Thyroid gland (tissue), 4 donors: Measurements from ENCODE around the gene SDHB.

Experiments used
- CTCF ChIP-seq, 6 experiments: fragments of 200-600 bp in 3 of 6; fragments of 450-650 bp in 3 of 6; sonication (generic) in 3 of 6; IDR thresholded peaks; one replicate each; pipeline ENCODE4 v1.5.1; 2016 to 2019; ENCODE audit warnings: antibody characterized with exemption in 6 of 6, mild to moderate bottlenecking in 2 of 6, inconsistent platforms in 1 of 6, moderate library complexity in 1 of 6
- POLR2A ChIP-seq, 2 donors: fragments of 450-650 bp; IDR thresholded peaks; one replicate each; pipeline ENCODE4 v1.6.1; 2017; ENCODE audit warnings: antibody characterized with exemption in 2 of 2, mild to moderate bottlenecking in 2 of 2, moderate library complexity in 1 of 2

GRCh38 chr1:16978139-16978538 lies 75.7 kb downstream of the SDHB start:
- TF ChIP-seq CTCF (IDR thresholded peaks at IDR 0.05), result no peak
- TF ChIP-seq POLR2A (IDR thresholded peaks at IDR 0.05), result no peak
